IMR-90 (cell line): ENCODE results near the gene FAM83C.

ENCODE experiments used
- CTCF ChIP-seq: conservative IDR thresholded peaks from 2 replicates; pipeline ENCODE4 v1.5.1; 2012; ENCODE audit warnings: mild to moderate bottlenecking, low read depth, low read length, improper control_type of control experiment
- RFX5 ChIP-seq: IDR thresholded peaks from 2 replicates; pipeline ENCODE4 v1.8.0; 2012; ENCODE audit warnings: low read depth, mild to moderate bottlenecking, low read length, moderate library complexity
- SMC3 ChIP-seq: fragments of 150-350 bp; IDR thresholded peaks from 2 replicates; pipeline ENCODE4 v1.6.1; 2016; ENCODE audit warnings: low read depth, mild to moderate bottlenecking, antibody characterized with exemption, low read length, moderate library complexity

- no peak for TF ChIP-seq RFX5
- TF ChIP-seq CTCF = no peak
- no peak for TF ChIP-seq SMC3
These were observed 36.0 kb upstream of the FAM83C start for GRCh38 chr20:35328095-35328685.
